SK-N-SH (cell line): ENCODE results near the gene OBSCN. TPM values are rescaled to one million over a fixed set of nuclear protein-coding genes. Genes with fewer than 3 reads are reported as not detected.

Experiments
- CTCF ChIA-PET: fragments of 300-600, 350-600 bp; formaldehyde crosslinking; extraction: SDS; loops from one replicate; lab custom pipeline; 2021; lab: Yijun Ruan, JAX
- POLR2A ChIA-PET: fragments of 350-600 bp; sonication (Branson Sonifier 250); formaldehyde crosslinking; extraction: SDS; loops from one replicate; lab custom pipeline; 2020; ENCODE audit warnings: antibody characterized with exemption, inconsistent platforms; lab: Yijun Ruan, JAX
- DNase-seq: peaks from one replicate; pipeline ENCODE4 v3.0.0; 2012
- H2AFZ ChIP-seq: fragments of 200-600 bp; sonication (generic); 2 replicates; pipeline ENCODE4 v1.8.1; 2016; ENCODE audit warnings: antibody characterized with exemption, mild to moderate bottlenecking, low read depth
- H3F3A ChIP-seq: fragments of 200-600 bp; sonication (generic); replicated peaks from 2 replicates; pipeline ENCODE3; 2016; ENCODE audit warnings: antibody characterized with exemption, mild to moderate bottlenecking; ENCODE audit not compliant: insufficient read depth
- H3K27ac ChIP-seq, 2 experiments: fragments of 200-500 bp in 1 of 2; fragments of 200-600 bp in 1 of 2; sonication (Bioruptor generic) in 1 of 2; sonication (generic), shearing (Covaris generic) in 1 of 2; 2 replicates each; pipeline versions ENCODE4 v1.5.1 to v1.6.1; 2014 to 2016; ENCODE audit warnings: low read depth in 2 of 2, inconsistent platforms in 1 of 2, low read length in 1 of 2, mild to moderate bottlenecking in 1 of 2, mixed read lengths in 1 of 2
- H3K27me3 ChIP-seq: fragments of 200-600 bp; sonication (generic), shearing (Covaris generic); 2 replicates; pipeline ENCODE4 v1.6.1; 2016; ENCODE audit warnings: mixed run types; ENCODE audit not compliant: insufficient read depth
- H3K36me3 ChIP-seq, 2 experiments: fragments of 200-500 bp in 1 of 2; fragments of 200-600 bp in 1 of 2; sonication (Bioruptor generic) in 1 of 2; sonication (generic) in 1 of 2; replicated peaks in 1 of 2; 2 replicates each; pipeline versions ENCODE3 to v1.5.1; 2014 to 2016; ENCODE audit warnings: low read length in 1 of 2, mild to moderate bottlenecking in 1 of 2; ENCODE audit not compliant: insufficient read depth in 2 of 2, control insufficient read depth in 1 of 2
- H3K4me1 ChIP-seq, 2 experiments: fragments of 200-500 bp in 1 of 2; fragments of 200-600 bp in 1 of 2; sonication (Bioruptor generic) in 1 of 2; sonication (generic), shearing (Covaris generic) in 1 of 2; 2 replicates each; pipeline versions ENCODE4 v1.5.1 to v1.6.1; 2014 to 2016; ENCODE audit warnings: low read depth in 1 of 2, low read length in 1 of 2, mixed run types in 1 of 2; ENCODE audit not compliant: insufficient read depth in 2 of 2, control insufficient read depth in 1 of 2
- H3K4me2 ChIP-seq: fragments of 200-600 bp; sonication (generic), shearing (Covaris generic); 2 replicates; pipeline ENCODE4 v1.6.1; 2017; ENCODE audit warnings: mixed run types
- H3K4me3 ChIP-seq, 2 experiments: fragments of 200-500 bp in 1 of 2; fragments of 200-600 bp in 1 of 2; sonication (Bioruptor generic) in 1 of 2; sonication (generic), shearing (Covaris generic) in 1 of 2; 2 replicates each; pipeline versions ENCODE4 v1.5.1 to v1.8.1; 2014 to 2016; ENCODE audit warnings: low read depth in 2 of 2, inconsistent platforms in 1 of 2, low read length in 1 of 2, mild to moderate bottlenecking in 1 of 2, mixed read lengths in 1 of 2, moderate library complexity in 1 of 2
- H3K79me2 ChIP-seq: fragments of 200-600 bp; sonication (generic); 2 replicates; pipeline ENCODE4 v1.8.1; 2017; ENCODE audit warnings: mild to moderate bottlenecking; ENCODE audit not compliant: insufficient read depth
- H3K9ac ChIP-seq: fragments of 200-600 bp; sonication (generic); 2 replicates; pipeline ENCODE4 v1.6.1; 2017; ENCODE audit warnings: mixed run types
- H3K9me2 ChIP-seq: fragments of 200-600 bp; sonication (generic); 2 replicates; pipeline ENCODE4 v1.6.1; 2017; ENCODE audit warnings: mixed run types
- H3K9me3 ChIP-seq: fragments of 200-600 bp; sonication (generic); 2 replicates; pipeline ENCODE4 v1.6.1; 2017; ENCODE audit warnings: mixed run types, mild to moderate bottlenecking, moderate library complexity
- H4K20me1 ChIP-seq: fragments of 200-600 bp; sonication (generic); 2 replicates; pipeline ENCODE4 v1.6.1; 2017; ENCODE audit warnings: mild to moderate bottlenecking, mixed run types; ENCODE audit not compliant: insufficient read depth
- EP300 ChIP-seq, 2 experiments: IDR thresholded peaks; 2 replicates each; pipeline versions ENCODE4 v1.4.0 to v1.6.1; 2012; ENCODE audit warnings: borderline replicate concordance in 1 of 2, low read depth in 1 of 2, low read length in 1 of 2
- EZH2phosphoT487 ChIP-seq: fragments of 200-600 bp; sonication (generic); IDR thresholded peaks from 2 replicates; pipeline ENCODE4 v1.6.1; 2017; ENCODE audit warnings: low read depth, mixed run types, mild to moderate bottlenecking, antibody characterized with exemption, moderate library complexity, borderline replicate concordance
- FOXM1 ChIP-seq: IDR thresholded peaks from 2 replicates; pipeline ENCODE4 v1.4.0; 2012; ENCODE audit warnings: low read depth, mild to moderate bottlenecking
- GATA2 ChIP-seq: sonication (generic); formaldehyde crosslinking; IDR thresholded peaks from 2 replicates; pipeline ENCODE4 v1.5.0; 2020; ENCODE audit warnings: mild to moderate bottlenecking, missing genetic modification reagents
- NFIC ChIP-seq: IDR thresholded peaks from 2 replicates; pipeline ENCODE4 v1.4.0; 2012; ENCODE audit warnings: borderline replicate concordance
- RAD21 ChIP-seq: IDR thresholded peaks from 2 replicates; pipeline ENCODE4 v1.6.1; 2012; ENCODE audit warnings: mild to moderate bottlenecking, low read length
- SIN3A ChIP-seq: IDR thresholded peaks from 2 replicates; pipeline ENCODE4 v1.6.1; 2012; ENCODE audit warnings: low read depth, mild to moderate bottlenecking, low read length, moderate library complexity, borderline replicate concordance
- WGBS: methylation state at CpG from one replicate; pipeline ENCODE4 v1.1.6; 2017; ENCODE audit warnings: low lambda C conversion rate; 5-methylcytosine and 5-hydroxymethylcytosine counted together
- polyA plus RNA-seq, 3 experiments: library from polyadenylated mRNA; depleted of rRNA; stranded (reverse); fragments of >200 nt; gene quantifications; 2 replicates each; pipeline ENCODE4 v1.2.3, GENCODE V29; 2012
- TF ChIP-seq, protein P1 (sequence below): fragments of 200-600 bp; sonication (generic); IDR thresholded peaks from 2 replicates; pipeline ENCODE4 v1.6.1; 2017; ENCODE audit warnings: antibody characterized with exemption, mild to moderate bottlenecking, moderate library complexity
- TF ChIP-seq, protein P2 (sequence below): fragments of 150-350 bp; IDR thresholded peaks from 2 replicates; pipeline ENCODE4 v1.6.1; 2016; ENCODE audit warnings: mild to moderate bottlenecking, low read depth, low read length
- TF ChIP-seq, protein P3 (sequence below): IDR thresholded peaks from 2 replicates; pipeline ENCODE4; 2012

The OBSCN gene
- polyA plus RNA-seq, 1 of the 3 experiments (the other 2 are of a cell fraction): 4.0 TPM

DNA sequence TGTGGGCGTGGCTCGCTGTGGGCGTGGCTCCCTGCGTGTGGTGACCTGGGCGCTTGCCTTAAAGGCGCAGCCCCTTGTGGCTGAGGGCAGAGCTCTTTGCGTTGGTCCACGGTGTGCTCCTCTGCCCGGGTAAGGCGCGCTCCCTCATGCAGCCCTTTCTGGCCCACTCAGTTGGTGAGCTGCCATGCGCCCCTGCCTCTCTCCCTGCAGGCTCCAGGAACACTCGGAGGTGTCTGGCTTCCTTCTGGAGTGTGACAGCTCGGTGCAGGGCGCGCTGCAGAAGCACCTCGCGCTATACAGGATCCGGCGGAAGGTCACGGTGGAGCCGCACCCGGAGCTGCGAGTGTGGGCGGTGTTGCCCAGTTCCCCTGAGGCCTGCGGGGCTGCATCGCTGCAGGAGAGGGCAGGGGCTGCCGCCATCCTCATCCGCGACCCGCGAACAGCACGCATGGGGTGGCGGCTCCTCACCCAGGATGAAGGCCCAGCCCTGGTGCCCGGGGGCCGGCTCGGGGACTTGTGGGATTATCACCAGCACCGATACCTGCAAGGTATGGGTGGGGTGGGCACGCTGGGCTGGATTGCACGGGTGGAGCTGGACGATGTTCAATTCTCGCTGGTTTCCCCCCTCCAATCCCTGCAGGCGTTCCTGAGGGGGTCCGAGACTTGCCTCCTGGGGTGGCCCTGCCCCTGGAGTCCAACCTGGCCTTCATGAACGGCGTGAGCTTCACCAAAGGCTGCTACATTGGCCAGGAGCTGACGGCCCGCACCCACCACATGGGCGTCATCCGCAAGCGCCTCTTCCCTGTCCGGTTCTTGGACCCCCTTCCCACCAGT lies 33.1 kb upstream of the OBSCN start:
- no peak overlapping the region for H3K4me3 ChIP-seq
- no peak overlapping the region for H2AFZ ChIP-seq
- peaks cover 4% of the 10 kb centered on the region; the same call in 1 of the 2 replicates for H3K79me2 ChIP-seq
- no peak overlapping the region; a peak in 1 of 4 replicates for H3K27ac ChIP-seq
- H4K20me1 ChIP-seq: no peaks in the 10 kb centered on the region
- ChIA-PET CTCF (interaction anchor here (0.9 to 1.2 kb wide), 3 partner anchors 9 to 44 kb away, joined by 3 to 4 read pairs (median 3); partner anchors contain the start of gene IBA57), POLR2A (no interaction called here)
- peak; percentile 74 for DNase-seq
- H3K9ac ChIP-seq: no peak overlapping the region
- peaks cover 0 to 6% of the 10 kb centered on the region in 2 experiments; a peak in 1 of 4 replicates for H3K4me1 ChIP-seq
- 100% methylated on average over 11 of the region's 52 CpGs for WGBS
- TF ChIP-seq SIN3A (no peak), FOXM1 (no peak), RAD21 (no peak), NFIC (no peak), EZH2phosphoT487 (no peak), EP300 (IDR thresholded peaks at IDR 0.05; ENCODE audit: borderline replicate concordance in 1 of 2, low read depth in 1 of 2, low read length in 1 of 2) (no peak), GATA2 (CRISPR knock-in tag) (no peak)
- TF ChIP-seq, protein P1, sequence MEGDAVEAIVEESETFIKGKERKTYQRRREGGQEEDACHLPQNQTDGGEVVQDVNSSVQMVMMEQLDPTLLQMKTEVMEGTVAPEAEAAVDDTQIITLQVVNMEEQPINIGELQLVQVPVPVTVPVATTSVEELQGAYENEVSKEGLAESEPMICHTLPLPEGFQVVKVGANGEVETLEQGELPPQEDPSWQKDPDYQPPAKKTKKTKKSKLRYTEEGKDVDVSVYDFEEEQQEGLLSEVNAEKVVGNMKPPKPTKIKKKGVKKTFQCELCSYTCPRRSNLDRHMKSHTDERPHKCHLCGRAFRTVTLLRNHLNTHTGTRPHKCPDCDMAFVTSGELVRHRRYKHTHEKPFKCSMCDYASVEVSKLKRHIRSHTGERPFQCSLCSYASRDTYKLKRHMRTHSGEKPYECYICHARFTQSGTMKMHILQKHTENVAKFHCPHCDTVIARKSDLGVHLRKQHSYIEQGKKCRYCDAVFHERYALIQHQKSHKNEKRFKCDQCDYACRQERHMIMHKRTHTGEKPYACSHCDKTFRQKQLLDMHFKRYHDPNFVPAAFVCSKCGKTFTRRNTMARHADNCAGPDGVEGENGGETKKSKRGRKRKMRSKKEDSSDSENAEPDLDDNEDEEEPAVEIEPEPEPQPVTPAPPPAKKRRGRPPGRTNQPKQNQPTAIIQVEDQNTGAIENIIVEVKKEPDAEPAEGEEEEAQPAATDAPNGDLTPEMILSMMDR: no peak
- TF ChIP-seq, protein P2, sequence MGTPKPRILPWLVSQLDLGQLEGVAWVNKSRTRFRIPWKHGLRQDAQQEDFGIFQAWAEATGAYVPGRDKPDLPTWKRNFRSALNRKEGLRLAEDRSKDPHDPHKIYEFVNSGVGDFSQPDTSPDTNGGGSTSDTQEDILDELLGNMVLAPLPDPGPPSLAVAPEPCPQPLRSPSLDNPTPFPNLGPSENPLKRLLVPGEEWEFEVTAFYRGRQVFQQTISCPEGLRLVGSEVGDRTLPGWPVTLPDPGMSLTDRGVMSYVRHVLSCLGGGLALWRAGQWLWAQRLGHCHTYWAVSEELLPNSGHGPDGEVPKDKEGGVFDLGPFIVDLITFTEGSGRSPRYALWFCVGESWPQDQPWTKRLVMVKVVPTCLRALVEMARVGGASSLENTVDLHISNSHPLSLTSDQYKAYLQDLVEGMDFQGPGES: no peak
- TF ChIP-seq, protein P3, sequence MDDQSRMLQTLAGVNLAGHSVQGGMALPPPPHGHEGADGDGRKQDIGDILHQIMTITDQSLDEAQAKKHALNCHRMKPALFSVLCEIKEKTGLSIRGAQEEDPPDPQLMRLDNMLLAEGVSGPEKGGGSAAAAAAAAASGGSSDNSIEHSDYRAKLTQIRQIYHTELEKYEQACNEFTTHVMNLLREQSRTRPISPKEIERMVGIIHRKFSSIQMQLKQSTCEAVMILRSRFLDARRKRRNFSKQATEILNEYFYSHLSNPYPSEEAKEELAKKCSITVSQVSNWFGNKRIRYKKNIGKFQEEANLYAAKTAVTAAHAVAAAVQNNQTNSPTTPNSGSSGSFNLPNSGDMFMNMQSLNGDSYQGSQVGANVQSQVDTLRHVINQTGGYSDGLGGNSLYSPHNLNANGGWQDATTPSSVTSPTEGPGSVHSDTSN: no peak
- H3F3A ChIP-seq: peaks cover 5% of the 10 kb centered on the region
- no peaks in the 10 kb centered on the region for H3K27me3 ChIP-seq
- no peaks in the 10 kb centered on the region for H3K9me2 ChIP-seq
- peaks cover 0 to 2% of the 10 kb centered on the region in 2 experiments for H3K36me3 ChIP-seq
- no peak overlapping the region for H3K4me2 ChIP-seq
- no peaks in the 10 kb centered on the region for H3K9me3 ChIP-seq
